Regular cardiac myocyte (primary cell): Measurements from ENCODE around the gene SLC17A3. TPM values are rescaled to one million over a fixed set of nuclear protein-coding genes. Genes with fewer than 3 reads are reported as not detected.

Experiments used
- total RNA-seq: library from RNA; depleted of rRNA; stranded (reverse); fragments of >200 nt; gene quantifications from 2 replicates; pipeline ENCODE4 v1.2.3, GENCODE V29; 2014

Gene SLC17A3, protein sequence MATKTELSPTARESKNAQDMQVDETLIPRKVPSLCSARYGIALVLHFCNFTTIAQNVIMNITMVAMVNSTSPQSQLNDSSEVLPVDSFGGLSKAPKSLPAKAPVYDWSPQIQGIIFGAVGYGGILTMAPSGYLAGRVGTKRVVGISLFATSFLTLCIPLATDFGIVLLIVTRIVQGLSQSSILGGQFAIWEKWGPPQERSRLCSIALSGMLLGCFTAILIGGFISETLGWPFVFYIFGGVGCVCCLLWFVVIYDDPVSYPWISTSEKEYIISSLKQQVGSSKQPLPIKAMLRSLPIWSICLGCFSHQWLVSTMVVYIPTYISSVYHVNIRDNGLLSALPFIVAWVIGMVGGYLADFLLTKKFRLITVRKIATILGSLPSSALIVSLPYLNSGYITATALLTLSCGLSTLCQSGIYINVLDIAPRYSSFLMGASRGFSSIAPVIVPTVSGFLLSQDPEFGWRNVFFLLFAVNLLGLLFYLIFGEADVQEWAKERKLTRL
- not detected in 2 replicates for total RNA-seq

DNA sequence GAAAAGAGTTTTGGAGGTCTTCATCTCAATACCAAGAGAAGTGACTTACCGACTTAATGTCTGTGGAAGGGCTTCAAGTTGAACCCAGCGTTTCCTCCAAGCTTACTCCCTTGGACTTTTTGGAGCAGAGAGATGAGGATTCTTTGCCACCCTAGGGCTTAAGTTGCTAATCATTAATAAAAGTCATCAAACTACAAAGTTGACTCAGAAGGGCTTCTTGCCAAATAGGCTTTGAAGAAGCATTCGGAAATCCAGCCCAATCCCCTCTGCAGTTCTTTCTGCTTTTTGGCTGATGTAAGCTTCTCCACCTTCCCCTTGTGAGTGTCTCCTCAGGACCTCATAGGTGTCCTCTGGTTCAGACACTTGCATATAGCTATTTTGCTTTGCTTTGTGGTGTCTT, at the start of gene SLC17A3:
Gene SLC17A3 (minus strand): TSS at position 126 of the 400 bp plus-strand sequence. CDS start 5,856 bp downstream, outside the sequence.

DNA sequence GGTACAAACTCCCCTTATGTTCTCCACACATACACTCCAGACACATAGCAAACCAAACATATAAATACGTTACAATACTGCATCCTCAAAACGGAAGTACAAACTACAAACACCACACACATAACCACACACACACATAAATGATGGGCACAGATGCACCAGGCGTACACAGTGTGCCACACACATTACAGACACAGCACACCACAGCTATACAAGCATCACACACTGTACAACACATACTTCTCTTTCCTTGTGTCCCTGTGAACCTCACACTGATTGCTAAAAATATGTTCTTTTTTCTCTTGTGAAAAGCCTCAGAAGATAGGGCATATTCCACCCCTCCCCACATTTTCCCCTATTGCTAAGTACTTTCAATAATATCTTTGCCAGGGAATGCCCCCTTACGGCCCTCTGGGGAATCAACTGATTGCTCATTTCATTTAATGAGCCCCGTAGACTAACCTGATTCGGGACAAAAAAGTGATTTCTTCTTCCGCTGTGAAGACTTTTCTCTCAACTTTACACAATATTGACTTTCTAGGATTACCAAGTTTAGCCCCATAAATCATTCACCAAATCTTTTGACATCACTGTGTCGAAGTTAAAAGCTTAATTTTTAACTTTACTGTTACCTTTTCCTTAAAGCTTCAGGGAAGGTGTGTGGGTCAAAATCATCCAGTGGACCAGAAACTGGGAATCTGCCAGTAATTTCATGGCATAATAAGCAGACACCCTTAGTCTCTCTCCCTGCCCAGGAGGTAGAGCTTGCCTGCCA, 42.3 kb downstream of the SLC17A3 start, which contains the start of gene SLC17A1:
Gene SLC17A1 (minus strand): TSS at position 521 of the 775 bp plus-strand sequence. CDS start 1,495 bp downstream, outside the sequence.

Other genes with a start within 250 kb of the SLC17A3 start
- not detected in 2 replicates for gene SCGN, start 222.0 kb downstream of the SLC17A3 start, total RNA-seq
- gene SLC17A4, start 119.5 kb downstream of the SLC17A3 start, total RNA-seq = not detected in 2 replicates
- not detected in 2 replicates for gene SLC17A1, start 42.2 kb downstream of the SLC17A3 start, total RNA-seq
- not detected in 2 replicates for gene SLC17A2, start 56.4 kb upstream of the SLC17A3 start, total RNA-seq
- 7.5 and 9.0 TPM in 2 replicates for gene TRIM38, start 88.6 kb upstream of the SLC17A3 start, total RNA-seq
- 13.0 and 14.2 TPM in 2 replicates for gene HFE, start 213.2 kb upstream of the SLC17A3 start, total RNA-seq